ENCODE data around the gene TIMP3.

The TIMP3 gene

DNA sequence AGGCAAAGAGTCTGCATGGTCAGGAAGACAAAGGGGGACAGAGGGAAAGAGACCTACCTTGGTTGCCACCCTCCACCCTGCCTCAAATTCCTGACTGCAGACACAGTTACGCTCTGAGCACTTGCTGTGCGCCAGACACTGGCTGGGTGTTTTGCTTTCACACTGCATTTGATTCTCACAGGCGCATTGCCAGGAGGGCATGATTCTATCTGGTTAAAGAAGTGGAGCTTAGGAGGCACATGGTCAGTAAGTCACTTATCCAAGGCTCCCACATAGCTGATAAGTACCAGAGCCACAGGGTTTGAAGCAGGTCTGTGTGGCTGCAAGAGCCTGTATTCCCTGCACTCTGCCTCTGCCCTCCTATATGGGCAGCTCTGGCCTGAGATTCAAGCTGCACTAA lies 103.9 kb downstream of the TIMP3 start:
- TF ChIP-seq CTCF (IDR thresholded peaks at IDR 0.05; ENCODE audit: control insufficient read depth, extremely low read depth, insufficient read depth): no peak
- no peak overlapping the region for H3K4me3 ChIP-seq (ENCODE audit: low read depth, low read length)
- DNase-seq (ENCODE audit: low read depth): no peak

DNA sequence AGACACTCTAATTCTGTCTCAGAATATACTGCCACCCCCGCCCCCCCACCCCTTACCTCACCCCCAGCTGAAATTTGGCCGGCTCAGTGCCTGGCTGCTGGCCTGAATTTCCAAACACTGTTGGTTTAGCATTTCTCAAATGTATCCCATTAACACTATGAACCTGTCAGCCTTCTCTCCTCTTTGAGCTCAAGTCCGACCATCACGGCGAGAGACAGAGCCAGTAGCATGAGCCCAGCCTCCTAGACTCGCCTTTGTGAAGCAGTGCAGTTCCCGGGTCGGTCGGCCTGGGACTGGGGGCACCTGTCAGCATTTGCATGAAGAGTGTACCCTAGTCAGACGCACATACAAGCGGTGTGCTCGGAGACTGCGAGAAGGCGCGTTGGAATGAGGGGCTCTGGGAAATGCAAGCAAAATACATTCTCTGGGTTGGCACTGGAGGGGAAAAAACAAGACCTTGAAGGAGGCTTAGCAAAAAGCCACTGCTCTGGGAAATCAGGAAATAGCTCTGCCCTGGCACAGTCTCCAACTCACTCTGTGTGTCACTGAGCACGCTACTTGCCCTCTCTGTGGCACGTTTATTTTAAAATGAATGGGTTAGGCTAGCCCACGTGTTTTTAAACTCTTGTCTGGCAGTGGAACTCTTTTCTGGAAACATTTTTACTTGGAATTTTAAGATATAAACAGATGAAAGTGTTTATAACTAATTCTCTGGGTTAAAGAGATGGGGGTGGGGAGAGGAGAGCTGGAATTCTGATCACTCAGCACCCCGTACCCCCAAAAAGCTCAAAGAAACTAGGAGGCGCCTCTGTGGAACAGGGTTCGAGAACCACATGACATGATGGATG lies 108.3 kb downstream of the TIMP3 start:
- DNase-seq (ENCODE audit: low read depth): no peak
- no peak for TF ChIP-seq CTCF (IDR thresholded peaks at IDR 0.05; ENCODE audit: control insufficient read depth, extremely low read depth, insufficient read depth)
- H3K4me3 ChIP-seq (ENCODE audit: low read depth, low read length): no peak overlapping the region

- no peak for DNase-seq (ENCODE audit: low read depth)
- H3K4me3 ChIP-seq (ENCODE audit: low read depth, low read length): no peak overlapping the region
- no peak for TF ChIP-seq CTCF (IDR thresholded peaks at IDR 0.05; ENCODE audit: control insufficient read depth, extremely low read depth, insufficient read depth)
Observed at GRCh38 chr22:32910429-32910772, 108.9 kb downstream of the TIMP3 start.

- TF ChIP-seq CTCF (IDR thresholded peaks at IDR 0.05; ENCODE audit: control insufficient read depth, extremely low read depth, insufficient read depth): no peak
- DNase-seq (ENCODE audit: low read depth): no peak
- no peak overlapping the region for H3K4me3 ChIP-seq (ENCODE audit: low read depth, low read length)
Observed at GRCh38 chr22:32911503-32911902, 110.0 kb downstream of the TIMP3 start.

All from LNCaP clone FGC (cell line).